Measurements from ENCODE around the gene GSTA3. TPM values are rescaled to one million over a fixed set of nuclear protein-coding genes. Genes with fewer than 3 reads are reported as not detected.
"Not testable (repeated sequence)": the region's sequence is repeated elsewhere in the genome, so short reads cannot be mapped to it uniquely, and the experiment has no call there.

Gene GSTA3
- total and polyA plus RNA-seq, 2 experiments from 2014 or later = not detected

GRCh38 chr6:52872031-52872430, 37.5 kb downstream of the GSTA3 start:
- no peaks in the 10 kb centered on the region for H3K9me3 ChIP-seq (ENCODE audit: low read depth)
- H3K4me1 ChIP-seq (ENCODE audit: insufficient read depth) = no peaks in the 10 kb centered on the region
- H3K27ac ChIP-seq = no peak overlapping the region
- no peak for TF ChIP-seq EZH2phosphoT487 (IDR thresholded peaks at IDR 0.05; ENCODE audit: low read depth, severe bottlenecking, unreplicated experiment)
- no peak for TF ChIP-seq EZH2 (IDR thresholded peaks at IDR 0.05; ENCODE audit: borderline replicate concordance)
- TF ChIP-seq CTCF (IDR thresholded peaks at IDR 0.05; ENCODE audit: poor library complexity) = no peak
- no peaks in the 10 kb centered on the region for H4K20me1 ChIP-seq (ENCODE audit: insufficient read depth, poor library complexity, severe bottlenecking)
- no peaks in the 10 kb centered on the region for H3K9me2 ChIP-seq (replicated peaks; ENCODE audit: insufficient read depth)
- H2AFZ ChIP-seq = no peak overlapping the region
- DNase-seq (ENCODE audit: low spot score) = no peak
- 42% methylated on average over 4 of the region's 4 CpGs for whole genome bisulfite sequencing (ENCODE audit: low lambda C conversion rate, missing lambda C conversion rate)
- no peaks in the 10 kb centered on the region for H3K36me3 ChIP-seq (replicated peaks; ENCODE audit: insufficient read depth, low read depth)
- H3K4me2 ChIP-seq = no peak overlapping the region
- H3K4me3 ChIP-seq = no peak overlapping the region
- H3K27me3 ChIP-seq = no peaks in the 10 kb centered on the region
- H3K79me2 ChIP-seq = no peaks in the 10 kb centered on the region

- 72% methylated on average over 3 of the region's 3 CpGs for WGBS (ENCODE audit: low lambda C conversion rate, missing lambda C conversion rate)
- no peak for TF ChIP-seq EZH2phosphoT487 (IDR thresholded peaks at IDR 0.05; ENCODE audit: low read depth, severe bottlenecking, unreplicated experiment)
- no peak for TF ChIP-seq CTCF (IDR thresholded peaks at IDR 0.05; ENCODE audit: poor library complexity)
- TF ChIP-seq EZH2 (IDR thresholded peaks at IDR 0.05; ENCODE audit: borderline replicate concordance) = no peak
- no peaks in the 10 kb centered on the region for H3K27me3 ChIP-seq
Measured at GRCh38 chr6:52871621-52872020, 37.9 kb downstream of the GSTA3 start.

GRCh38 chr6:52870335-52871091, 39.0 kb downstream of the GSTA3 start:
- WGBS (ENCODE audit: low lambda C conversion rate, missing lambda C conversion rate) = 95% methylated on average over 3 of the region's 3 CpGs
- DNase-seq (ENCODE audit: low spot score); H3K27me3 ChIP-seq: not testable (repeated sequence)

More at GRCh38 chr6:52871621-52872020, 37.9 kb downstream of the GSTA3 start:
- Histone ChIP-seq H4K20me1 (ENCODE audit: insufficient read depth, poor library complexity, severe bottlenecking) (no peaks in the 10 kb centered on the region), H3K4me2 (no peak overlapping the region), H3K9me2 (replicated peaks; ENCODE audit: insufficient read depth) (no peaks in the 10 kb centered on the region), H2AFZ (no peak overlapping the region), H3K79me2 (no peaks in the 10 kb centered on the region), H3K9me3 (ENCODE audit: low read depth) (no peaks in the 10 kb centered on the region), H3K4me1 (ENCODE audit: insufficient read depth) (no peaks in the 10 kb centered on the region), H3K36me3 (replicated peaks; ENCODE audit: insufficient read depth, low read depth) (no peaks in the 10 kb centered on the region), H3K27ac (no peak overlapping the region), H3K4me3 (no peak overlapping the region)
- DNase-seq (ENCODE audit: low spot score) = no peak

GRCh38 chr6:52868899-52869298, 40.6 kb downstream of the GSTA3 start:
- H3K27ac ChIP-seq; H3K36me3 ChIP-seq (replicated peaks; ENCODE audit: insufficient read depth, low read depth); H3K9me3 ChIP-seq (ENCODE audit: low read depth); H3K4me3 ChIP-seq; H2AFZ ChIP-seq; H3K4me1 ChIP-seq (ENCODE audit: insufficient read depth); H3K79me2 ChIP-seq; H3K27me3 ChIP-seq; H3K9me2 ChIP-seq (replicated peaks; ENCODE audit: insufficient read depth); H3K4me2 ChIP-seq; DNase-seq (ENCODE audit: low spot score); H4K20me1 ChIP-seq (ENCODE audit: insufficient read depth, poor library complexity, severe bottlenecking): not testable (repeated sequence)
- WGBS (ENCODE audit: low lambda C conversion rate, missing lambda C conversion rate) = 69% methylated on average over 5 of the region's 5 CpGs

More at GRCh38 chr6:52870335-52871091, 39.0 kb downstream of the GSTA3 start:
- not testable (repeated sequence) for H3K4me2 ChIP-seq; H4K20me1 ChIP-seq (ENCODE audit: insufficient read depth, poor library complexity, severe bottlenecking); H3K79me2 ChIP-seq; H3K9me2 ChIP-seq (replicated peaks; ENCODE audit: insufficient read depth); H3K27ac ChIP-seq; H3K4me3 ChIP-seq; H3K36me3 ChIP-seq (replicated peaks; ENCODE audit: insufficient read depth, low read depth); H3K9me3 ChIP-seq (ENCODE audit: low read depth); H3K4me1 ChIP-seq (ENCODE audit: insufficient read depth); H2AFZ ChIP-seq
